Fibroblast of the conjunctiva (primary cell): ENCODE measurements around the gene PDLIM1.

Source experiments
- DNase-seq: peaks from one replicate; pipeline ENCODE4 v3.0.0-alpha.2; 2010; ENCODE audit warnings: low read depth

The PDLIM1 gene

GRCh38 chr10:95290461-95291364 lies at the start of gene PDLIM1:
PDLIM1 (minus strand) TSS chr10:95291003; CDS start chr10:95290915, 88 bp downstream.
- DNase-seq = no peak

GRCh38 chr10:95339863-95340262 lies 49.1 kb upstream of the PDLIM1 start:
- DNase-seq = no peak

- no peak for DNase-seq
Measured at GRCh38 chr10:95337423-95338160, 46.8 kb upstream of the PDLIM1 start.

- DNase-seq = no peak
Measured at GRCh38 chr10:95336702-95337101, 45.9 kb upstream of the PDLIM1 start.

- no peak for DNase-seq
Measured at GRCh38 chr10:95335933-95336699, 45.3 kb upstream of the PDLIM1 start.

GRCh38 chr10:95334805-95335144 lies 44.0 kb upstream of the PDLIM1 start:
- no peak for DNase-seq

- peak; percentile 22 for DNase-seq
Measured at GRCh38 chr10:95333997-95334804, 43.4 kb upstream of the PDLIM1 start.

GRCh38 chr10:95332666-95333249 lies 42.0 kb upstream of the PDLIM1 start:
- no peak for DNase-seq

GRCh38 chr10:95331596-95332130 lies 40.9 kb upstream of the PDLIM1 start:
- no peak for DNase-seq

GRCh38 chr10:95330966-95331453 lies 40.2 kb upstream of the PDLIM1 start:
- DNase-seq = no peak

- DNase-seq = no peak
Measured at GRCh38 chr10:95329296-95329695, 38.5 kb upstream of the PDLIM1 start.

- no peak for DNase-seq
Measured at GRCh38 chr10:95328013-95328412, 37.2 kb upstream of the PDLIM1 start.

- DNase-seq = no peak
Measured at GRCh38 chr10:95327367-95327766, 36.6 kb upstream of the PDLIM1 start.

- no peak for DNase-seq
Measured at GRCh38 chr10:95326396-95326795, 35.6 kb upstream of the PDLIM1 start.

- DNase-seq = no peak
Measured at GRCh38 chr10:95325863-95326262, 35.1 kb upstream of the PDLIM1 start.

GRCh38 chr10:95324436-95325268 lies 33.8 kb upstream of the PDLIM1 start:
- DNase-seq = no peak

- no peak for DNase-seq
Measured at GRCh38 chr10:95321554-95322301, 30.9 kb upstream of the PDLIM1 start.

GRCh38 chr10:95319239-95319638 lies 28.4 kb upstream of the PDLIM1 start:
- DNase-seq = no peak

GRCh38 chr10:95315509-95315908 lies 24.7 kb upstream of the PDLIM1 start:
- no peak for DNase-seq
